Measurements from ENCODE around the gene ULK3.

Gene ULK3

DNA sequence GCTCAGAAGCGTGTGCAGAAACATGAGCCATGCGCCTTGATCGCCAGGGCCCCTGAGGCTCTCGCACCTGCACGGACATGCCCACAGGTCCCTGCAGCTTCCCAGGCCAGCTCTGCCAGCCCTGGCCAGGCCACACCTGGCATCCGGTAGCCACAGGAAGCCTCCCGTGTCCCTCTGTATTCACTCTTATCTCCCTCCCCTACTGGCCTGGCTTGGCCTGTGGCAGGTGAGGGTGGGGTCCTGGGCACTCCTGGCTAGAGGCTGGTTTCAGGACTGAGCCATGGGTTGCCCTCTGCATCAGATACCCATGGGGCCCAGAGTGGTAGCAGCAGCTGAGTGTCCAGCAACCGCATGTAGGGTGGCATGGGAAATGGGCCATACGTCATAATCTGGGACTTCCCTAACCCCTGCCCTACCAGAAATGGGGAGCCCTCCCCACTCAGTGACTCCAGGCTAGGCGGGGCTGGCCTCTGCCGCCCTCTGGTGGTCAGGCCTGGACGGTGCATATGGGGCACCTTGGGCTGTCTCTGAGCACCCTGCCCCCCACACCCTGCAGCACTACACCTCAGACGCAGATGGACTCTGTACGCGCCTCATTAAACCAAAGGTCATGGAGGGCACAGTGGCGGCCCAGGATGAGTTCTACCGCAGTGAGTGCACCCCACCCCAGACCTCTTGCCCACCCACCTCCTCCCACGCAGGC is 42.9 kb downstream of the ULK3 start (continued):
- TF ChIP-seq, protein P1, sequence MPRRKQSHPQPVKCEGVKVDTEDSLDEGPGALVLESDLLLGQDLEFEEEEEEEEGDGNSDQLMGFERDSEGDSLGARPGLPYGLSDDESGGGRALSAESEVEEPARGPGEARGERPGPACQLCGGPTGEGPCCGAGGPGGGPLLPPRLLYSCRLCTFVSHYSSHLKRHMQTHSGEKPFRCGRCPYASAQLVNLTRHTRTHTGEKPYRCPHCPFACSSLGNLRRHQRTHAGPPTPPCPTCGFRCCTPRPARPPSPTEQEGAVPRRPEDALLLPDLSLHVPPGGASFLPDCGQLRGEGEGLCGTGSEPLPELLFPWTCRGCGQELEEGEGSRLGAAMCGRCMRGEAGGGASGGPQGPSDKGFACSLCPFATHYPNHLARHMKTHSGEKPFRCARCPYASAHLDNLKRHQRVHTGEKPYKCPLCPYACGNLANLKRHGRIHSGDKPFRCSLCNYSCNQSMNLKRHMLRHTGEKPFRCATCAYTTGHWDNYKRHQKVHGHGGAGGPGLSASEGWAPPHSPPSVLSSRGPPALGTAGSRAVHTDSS (tag by site-specific recombination; IDR thresholded peaks at IDR 0.05): no peak
- TF ChIP-seq ZNF501 (tag by site-specific recombination; IDR thresholded peaks at IDR 0.05): peak; percentile 63; the same call in 1 of the 2 replicates
- TF ChIP-seq ZNF830 (tag by site-specific recombination; IDR thresholded peaks at IDR 0.05; ENCODE audit: low read depth): no peak
- no peak for TF ChIP-seq ZNF404 (tag by site-specific recombination; IDR thresholded peaks at IDR 0.05)
- TF ChIP-seq ZNF239 (tag by site-specific recombination; IDR thresholded peaks at IDR 0.05): no peak
- no peak for TF ChIP-seq SALL2 (tag by site-specific recombination; IDR thresholded peaks at IDR 0.05; ENCODE audit: borderline replicate concordance)
- TF ChIP-seq ZNF133 (tag by site-specific recombination; IDR thresholded peaks at IDR 0.05): no peak
- TF ChIP-seq KLF9 (tag by site-specific recombination; IDR thresholded peaks at IDR 0.05; ENCODE audit: low read depth): no peak
- TF ChIP-seq ZSCAN23 (tag by site-specific recombination; IDR thresholded peaks at IDR 0.05): no peak
- TF ChIP-seq, protein P2, sequence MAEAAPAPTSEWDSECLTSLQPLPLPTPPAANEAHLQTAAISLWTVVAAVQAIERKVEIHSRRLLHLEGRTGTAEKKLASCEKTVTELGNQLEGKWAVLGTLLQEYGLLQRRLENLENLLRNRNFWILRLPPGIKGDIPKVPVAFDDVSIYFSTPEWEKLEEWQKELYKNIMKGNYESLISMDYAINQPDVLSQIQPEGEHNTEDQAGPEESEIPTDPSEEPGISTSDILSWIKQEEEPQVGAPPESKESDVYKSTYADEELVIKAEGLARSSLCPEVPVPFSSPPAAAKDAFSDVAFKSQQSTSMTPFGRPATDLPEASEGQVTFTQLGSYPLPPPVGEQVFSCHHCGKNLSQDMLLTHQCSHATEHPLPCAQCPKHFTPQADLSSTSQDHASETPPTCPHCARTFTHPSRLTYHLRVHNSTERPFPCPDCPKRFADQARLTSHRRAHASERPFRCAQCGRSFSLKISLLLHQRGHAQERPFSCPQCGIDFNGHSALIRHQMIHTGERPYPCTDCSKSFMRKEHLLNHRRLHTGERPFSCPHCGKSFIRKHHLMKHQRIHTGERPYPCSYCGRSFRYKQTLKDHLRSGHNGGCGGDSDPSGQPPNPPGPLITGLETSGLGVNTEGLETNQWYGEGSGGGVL (tag by site-specific recombination; IDR thresholded peaks at IDR 0.05): no peak
- no peak for TF ChIP-seq ZNF214 (tag by site-specific recombination; IDR thresholded peaks at IDR 0.05; ENCODE audit: borderline replicate concordance)
- no peak; the same call in 1 of the 2 replicates for TF ChIP-seq ZBTB20 (tag by site-specific recombination; IDR thresholded peaks at IDR 0.05)
- TF ChIP-seq ZNF621 (tag by site-specific recombination; IDR thresholded peaks at IDR 0.05): no peak
- no peak for TF ChIP-seq ZNF335 (tag by site-specific recombination; conservative IDR thresholded peaks at IDR 0.05)
- TF ChIP-seq ZFP69B (tag by site-specific recombination; IDR thresholded peaks at IDR 0.05): peak; percentile 58; the same call in 1 of the 2 replicates
- no peak for TF ChIP-seq MYNN (tag by site-specific recombination; IDR thresholded peaks at IDR 0.05; ENCODE audit: borderline replicate concordance)
- TF ChIP-seq ZIC2 (tag by site-specific recombination; IDR thresholded peaks at IDR 0.05): no peak
- no peak for TF ChIP-seq ZNF155 (tag by site-specific recombination; IDR thresholded peaks at IDR 0.05)
- TF ChIP-seq, protein P3, sequence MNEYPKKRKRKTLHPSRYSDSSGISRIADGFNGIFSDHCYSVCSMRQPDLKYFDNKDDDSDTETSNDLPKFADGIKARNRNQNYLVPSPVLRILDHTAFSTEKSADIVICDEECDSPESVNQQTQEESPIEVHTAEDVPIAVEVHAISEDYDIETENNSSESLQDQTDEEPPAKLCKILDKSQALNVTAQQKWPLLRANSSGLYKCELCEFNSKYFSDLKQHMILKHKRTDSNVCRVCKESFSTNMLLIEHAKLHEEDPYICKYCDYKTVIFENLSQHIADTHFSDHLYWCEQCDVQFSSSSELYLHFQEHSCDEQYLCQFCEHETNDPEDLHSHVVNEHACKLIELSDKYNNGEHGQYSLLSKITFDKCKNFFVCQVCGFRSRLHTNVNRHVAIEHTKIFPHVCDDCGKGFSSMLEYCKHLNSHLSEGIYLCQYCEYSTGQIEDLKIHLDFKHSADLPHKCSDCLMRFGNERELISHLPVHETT (tag by site-specific recombination; IDR thresholded peaks at IDR 0.05): no peak
- TF ChIP-seq KLF8 (tag by site-specific recombination; IDR thresholded peaks at IDR 0.05): peak; percentile 48; the same call in 1 of the 2 replicates
- TF ChIP-seq PRDM1 (tag by site-specific recombination; IDR thresholded peaks at IDR 0.05): no peak
- TF ChIP-seq ZNF274 (IDR thresholded peaks at IDR 0.05; ENCODE audit: low read length): no peak
- TF ChIP-seq ZNF274 (tag by site-specific recombination; IDR thresholded peaks at IDR 0.05; ENCODE audit: borderline replicate concordance): no peak
- no peak for TF ChIP-seq IKZF3 (tag by site-specific recombination; IDR thresholded peaks at IDR 0.05)
- no peak for TF ChIP-seq ZNF138 (tag by site-specific recombination; IDR thresholded peaks at IDR 0.05; ENCODE audit: borderline replicate concordance)
- 0 out of 2 replicates have a peak, but pooled peaks have one; percentile 54 for TF ChIP-seq ZNF324 (tag by site-specific recombination; IDR thresholded peaks at IDR 0.05)
- TF ChIP-seq, protein P4, sequence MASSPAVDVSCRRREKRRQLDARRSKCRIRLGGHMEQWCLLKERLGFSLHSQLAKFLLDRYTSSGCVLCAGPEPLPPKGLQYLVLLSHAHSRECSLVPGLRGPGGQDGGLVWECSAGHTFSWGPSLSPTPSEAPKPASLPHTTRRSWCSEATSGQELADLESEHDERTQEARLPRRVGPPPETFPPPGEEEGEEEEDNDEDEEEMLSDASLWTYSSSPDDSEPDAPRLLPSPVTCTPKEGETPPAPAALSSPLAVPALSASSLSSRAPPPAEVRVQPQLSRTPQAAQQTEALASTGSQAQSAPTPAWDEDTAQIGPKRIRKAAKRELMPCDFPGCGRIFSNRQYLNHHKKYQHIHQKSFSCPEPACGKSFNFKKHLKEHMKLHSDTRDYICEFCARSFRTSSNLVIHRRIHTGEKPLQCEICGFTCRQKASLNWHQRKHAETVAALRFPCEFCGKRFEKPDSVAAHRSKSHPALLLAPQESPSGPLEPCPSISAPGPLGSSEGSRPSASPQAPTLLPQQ (tag by site-specific recombination; IDR thresholded peaks at IDR 0.05): peak; percentile 69
- no peak for TF ChIP-seq BCL11A (tag by site-specific recombination; IDR thresholded peaks at IDR 0.05; ENCODE audit: low read depth)
- no peak for TF ChIP-seq GLI2 (tag by site-specific recombination; IDR thresholded peaks at IDR 0.05; ENCODE audit: borderline replicate concordance, low read depth)
- TF ChIP-seq, protein P5, sequence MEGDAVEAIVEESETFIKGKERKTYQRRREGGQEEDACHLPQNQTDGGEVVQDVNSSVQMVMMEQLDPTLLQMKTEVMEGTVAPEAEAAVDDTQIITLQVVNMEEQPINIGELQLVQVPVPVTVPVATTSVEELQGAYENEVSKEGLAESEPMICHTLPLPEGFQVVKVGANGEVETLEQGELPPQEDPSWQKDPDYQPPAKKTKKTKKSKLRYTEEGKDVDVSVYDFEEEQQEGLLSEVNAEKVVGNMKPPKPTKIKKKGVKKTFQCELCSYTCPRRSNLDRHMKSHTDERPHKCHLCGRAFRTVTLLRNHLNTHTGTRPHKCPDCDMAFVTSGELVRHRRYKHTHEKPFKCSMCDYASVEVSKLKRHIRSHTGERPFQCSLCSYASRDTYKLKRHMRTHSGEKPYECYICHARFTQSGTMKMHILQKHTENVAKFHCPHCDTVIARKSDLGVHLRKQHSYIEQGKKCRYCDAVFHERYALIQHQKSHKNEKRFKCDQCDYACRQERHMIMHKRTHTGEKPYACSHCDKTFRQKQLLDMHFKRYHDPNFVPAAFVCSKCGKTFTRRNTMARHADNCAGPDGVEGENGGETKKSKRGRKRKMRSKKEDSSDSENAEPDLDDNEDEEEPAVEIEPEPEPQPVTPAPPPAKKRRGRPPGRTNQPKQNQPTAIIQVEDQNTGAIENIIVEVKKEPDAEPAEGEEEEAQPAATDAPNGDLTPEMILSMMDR (tag by site-specific recombination; IDR thresholded peaks at IDR 0.05): peak; percentile 97
- peak; percentile 57 for TF ChIP-seq ZNF654 (tag by site-specific recombination; IDR thresholded peaks at IDR 0.05; ENCODE audit: low read depth)
- TF ChIP-seq ZNF571 (tag by site-specific recombination; IDR thresholded peaks at IDR 0.05): no peak
- peak; percentile 66 for TF ChIP-seq SP7 (tag by site-specific recombination; IDR thresholded peaks at IDR 0.05)
- TF ChIP-seq WT1 (tag by site-specific recombination; IDR thresholded peaks at IDR 0.05): 0 out of 2 replicates have a peak, but pooled peaks have one; percentile 25
